Spleen (tissue), 11 donors: ENCODE results near the gene CEACAM20. TPM values are rescaled to one million over a fixed set of nuclear protein-coding genes. Genes with fewer than 3 reads are reported as not detected.
"Not testable (repeated sequence)": the region's sequence is repeated elsewhere in the genome, so short reads cannot be mapped to it uniquely, and the experiment has no call there.

Experiments
- DNase-seq: peaks from one replicate; pipeline ENCODE4 v3.0.0-alpha.2; 2020
- H3K27ac ChIP-seq, 8 donors: fragments of 200-600 bp; sonication (generic) in 7 of 8; 1 replicate in 4 of 8; 2 replicates in 4 of 8; pipeline versions ENCODE4 v1.5.0 to v1.8.0; 2016 to 2021; ENCODE audit warnings: inconsistent platforms in 4 of 8, mild to moderate bottlenecking in 4 of 8, moderate library complexity in 1 of 8
- H3K27me3 ChIP-seq, 7 donors: fragments of 200-600 bp; sonication (generic) in 6 of 7; replicated peaks in 1 of 7; 1 replicate in 4 of 7; 2 replicates in 3 of 7; pipeline versions ENCODE4 v1.5.0 to v1.8.0; 2016 to 2021; ENCODE audit warnings: inconsistent platforms in 3 of 7, mild to moderate bottlenecking in 1 of 7
- H3K36me3 ChIP-seq, 6 donors: fragments of 200-600 bp; sonication (generic) in 5 of 6; 1 replicate in 4 of 6; 2 replicates in 2 of 6; pipeline versions ENCODE4 v1.5.0 to v1.8.0; 2016 to 2021; ENCODE audit warnings: inconsistent platforms in 2 of 6
- H3K4me1 ChIP-seq, 6 donors: fragments of 200-600 bp; sonication (generic) in 5 of 6; 1 replicate in 3 of 6; 2 replicates in 3 of 6; pipeline versions ENCODE4 v1.5.0 to v1.8.0; 2016 to 2021; ENCODE audit warnings: inconsistent platforms in 3 of 6
- H3K4me3 ChIP-seq, 8 donors: fragments of 200-600 bp; sonication (generic) in 7 of 8; 1 replicate in 4 of 8; 2 replicates in 4 of 8; pipeline versions ENCODE4 v1.5.0 to v1.8.0; 2016 to 2021; ENCODE audit warnings: inconsistent platforms in 4 of 8, mild to moderate bottlenecking in 4 of 8, moderate library complexity in 2 of 8
- H3K9me3 ChIP-seq, 8 donors: fragments of 200-600 bp; sonication (generic) in 7 of 8; 1 replicate in 4 of 8; 2 replicates in 4 of 8; pipeline versions ENCODE4 v1.5.0 to v1.8.0; 2016 to 2021; ENCODE audit warnings: inconsistent platforms in 4 of 8
- CTCF ChIP-seq, 11 experiments: fragments of 200-600 bp in 7 of 11; fragments of 450-650 bp in 4 of 11; sonication (generic) in 4 of 11; IDR thresholded peaks in 8 of 11; conservative IDR thresholded peaks in 3 of 11; 1 replicate in 7 of 11; 2 replicates in 4 of 11; pipeline versions ENCODE4 v1.4.0 to v1.8.0; 2016 to 2021; ENCODE audit warnings: antibody characterized with exemption in 11 of 11, inconsistent platforms in 4 of 11, mild to moderate bottlenecking in 1 of 11
- POLR2A ChIP-seq, 3 donors: fragments of 450-650 bp; IDR thresholded peaks; one replicate each; pipeline ENCODE4 v1.5.1; 2017; ENCODE audit warnings: antibody characterized with exemption in 3 of 3, mild to moderate bottlenecking in 1 of 3
- POLR2AphosphoS5 ChIP-seq, 3 donors: sonication (generic); formaldehyde crosslinking; IDR thresholded peaks; one replicate each; pipeline ENCODE4 v1.5.1; 2017; ENCODE audit warnings: antibody characterized with exemption in 3 of 3
- WGBS, 5 donors: extraction: QIAGEN DNeasy Blood & Tissue Kit in 3 of 5; methylation state at CpG; one replicate each; pipeline versions ENCODE4 v1.1.5 to v1.1.7; 2013 to 2018; 5-methylcytosine and 5-hydroxymethylcytosine counted together
- intact Hi-C: fragments of 100-400 bp; cut with DNase I; formaldehyde crosslinking; loops from one replicate; pipeline ENCODE4 v1.15.0; 2023; ENCODE audit warnings: low total_unique reads
- polyA plus RNA-seq, 3 donors: library from polyadenylated mRNA; stranded (reverse); fragments of 200-250 nt; gene quantifications; one replicate each; pipeline ENCODE4 v1.2.1, GENCODE V29; 2013
- total RNA-seq, 7 donors: library from RNA; depleted of rRNA in 3 of 7; stranded (reverse); fragments of >200 nt in 3 of 7; fragmentation: NEBNext Ultra II Directional in 4 of 7; extraction: Animal tissue kit (Norgen Biotek cat#: 25700) in 4 of 7; gene quantifications; one replicate each; pipeline versions ENCODE4 v1.1.0 to v1.2.1, GENCODE V29; 2016 to 2021
- donor health status: healthy with polysubstance abuse.
- donor health status: DM: no; HTN: no; CAD: no; lungs with moderate emphysema.
- donor health status: DM: no; HTN: no; CAD: no.
- donor health status: Bipolar disorder and iron deficiency.
- donor health status: healthy.
- donor health status: DM: no; HTN: no; CAD: no.
- donor health status: DM: yes; HTN: yes; CAD: no.

CEACAM20 gene
- total and polyA plus RNA-seq, 10 donors: not detected

DNA sequence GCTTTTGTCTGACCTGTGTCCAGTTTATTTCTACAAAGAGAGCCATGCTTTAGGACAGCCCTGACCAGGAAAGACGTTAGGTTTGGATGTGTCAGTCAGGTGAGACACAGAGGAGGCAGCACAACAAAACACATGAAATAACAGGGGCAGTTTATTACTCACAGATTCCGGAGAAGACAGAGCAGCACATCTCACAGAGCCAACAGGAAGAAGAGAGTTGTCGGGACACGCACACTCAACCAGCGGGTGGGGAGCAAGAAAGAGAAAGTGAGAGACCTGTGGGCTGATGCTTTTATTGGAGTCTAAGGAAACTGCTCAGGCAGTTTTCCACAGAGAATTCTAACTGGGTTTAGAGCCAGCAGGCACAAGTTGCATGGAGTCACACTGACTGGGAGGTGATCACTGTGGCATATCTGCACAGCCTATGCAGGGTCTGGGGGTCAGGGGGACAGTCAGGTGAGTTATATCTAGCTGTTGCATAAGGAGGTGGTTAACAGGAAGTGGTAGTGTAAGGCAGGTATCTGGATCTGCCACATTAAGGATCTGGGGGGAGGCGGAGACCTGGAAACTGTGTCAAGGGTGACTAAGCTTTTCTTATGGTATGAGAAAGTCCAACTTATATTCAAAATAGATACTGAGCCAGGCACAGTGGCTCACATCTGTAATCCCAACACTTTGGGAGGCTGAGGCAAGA lies 24.1 kb upstream of the CEACAM20 start:
- Histone ChIP-seq H3K27ac (no peak overlapping the region), H3K4me3 (no peak overlapping the region), H3K9me3 (peaks cover 0 to 28% (median 0%) of the 10 kb centered on the region in 8 donors), H3K27me3 (peaks cover 0 to 8% (median 0%) of the 10 kb centered on the region in 7 donors), H3K36me3 (no peaks in the 10 kb centered on the region), H3K4me1 (no peaks in the 10 kb centered on the region)
- intact Hi-C loops: no loop called here
- DNase-seq: no peak
- TF ChIP-seq CTCF (IDR thresholded peaks at IDR 0.05 in 8 of 11, conservative IDR thresholded peaks at IDR 0.05 in 3 of 11) (no peak), POLR2A (IDR thresholded peaks at IDR 0.05) (no peak), POLR2AphosphoS5 (IDR thresholded peaks at IDR 0.05) (no peak)
- WGBS, 5 donors: 46 to 79% (median 64%) methylated on average over 6 of the region's 6 CpGs

DNA sequence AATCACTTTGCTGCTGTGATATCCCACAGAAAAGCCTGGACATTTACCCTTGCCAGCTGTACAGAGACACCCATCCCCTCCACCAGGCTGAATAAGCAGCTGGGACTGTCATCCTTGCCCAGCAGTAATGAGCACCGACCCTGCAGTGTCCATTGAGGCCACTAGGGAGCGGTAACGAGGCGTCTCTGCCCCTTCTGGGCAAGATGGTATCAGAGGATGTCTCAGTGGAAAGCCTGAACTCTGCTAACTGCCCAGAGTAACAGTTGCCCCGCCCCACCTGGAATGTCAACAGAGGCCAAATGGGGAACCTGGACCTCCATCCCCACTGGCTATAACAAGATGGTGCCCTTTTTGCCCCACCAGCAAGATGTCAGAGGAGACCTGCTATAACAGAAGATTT lies 22.8 kb upstream of the CEACAM20 start:
- Histone ChIP-seq H3K27me3 (peaks cover 0 to 10% (median 0%) of the 10 kb centered on the region in 7 donors), H3K4me1 (no peaks in the 10 kb centered on the region), H3K27ac (no peak overlapping the region), H3K9me3 (peaks cover 0 to 34% (median 0%) of the 10 kb centered on the region in 8 donors), H3K36me3 (no peaks in the 10 kb centered on the region), H3K4me3 (no peak overlapping the region)
- WGBS, 5 donors: 10 to 16% (median 13%) methylated on average over 4 to 5 of the region's 5 CpGs
- TF ChIP-seq POLR2A (IDR thresholded peaks at IDR 0.05): no peak
- TF ChIP-seq POLR2AphosphoS5 (IDR thresholded peaks at IDR 0.05): no peak
- peak in 5 of 11 experiments; percentile 19 to 53 (median 43) for TF ChIP-seq CTCF (IDR thresholded peaks at IDR 0.05 in 8 of 11, conservative IDR thresholded peaks at IDR 0.05 in 3 of 11)
- DNase-seq: no peak
- intact Hi-C loops: no loop called here

GRCh38 chr19:44551850-44552249 lies 22.4 kb upstream of the CEACAM20 start:
- TF ChIP-seq CTCF (IDR thresholded peaks at IDR 0.05 in 8 of 11, conservative IDR thresholded peaks at IDR 0.05 in 3 of 11): no peak
- no peak for TF ChIP-seq POLR2AphosphoS5 (IDR thresholded peaks at IDR 0.05)
- no peak for TF ChIP-seq POLR2A (IDR thresholded peaks at IDR 0.05)
- Histone ChIP-seq H3K9me3 (peaks cover 0 to 34% (median 0%) of the 10 kb centered on the region in 8 donors), H3K4me1 (no peaks in the 10 kb centered on the region), H3K27ac (no peak overlapping the region), H3K36me3 (no peaks in the 10 kb centered on the region), H3K27me3 (peaks cover 0 to 10% (median 0%) of the 10 kb centered on the region in 7 donors), H3K4me3 (no peak overlapping the region)
- no peak for DNase-seq
- 78 to 87% (median 83%) methylated on average over 5 of the region's 5 CpGs for WGBS, 5 donors
- intact Hi-C loops: no loop called here

DNA sequence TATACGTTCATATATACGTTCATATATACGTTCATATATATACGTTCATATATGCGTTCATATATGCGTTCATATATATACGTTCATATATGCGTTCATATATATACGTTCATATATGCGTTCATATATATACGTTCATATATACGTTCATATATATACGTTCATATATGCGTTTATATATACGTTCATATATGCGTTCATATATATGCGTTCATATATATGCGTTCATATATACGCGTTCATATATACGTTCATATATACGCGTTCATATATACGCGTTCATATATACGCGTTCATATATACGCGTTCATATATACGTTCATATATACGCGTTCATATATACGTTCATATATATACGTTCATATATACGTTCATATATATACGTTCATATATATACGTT lies 21.5 kb upstream of the CEACAM20 start:
- H3K36me3 ChIP-seq, H3K27me3 ChIP-seq, DNase-seq, H3K4me1 ChIP-seq, H3K4me3 ChIP-seq, H3K27ac ChIP-seq, intact Hi-C loops: not testable (repeated sequence)
- 90 to 94% (median 92%) methylated on average over 37 of the region's 37 CpGs for WGBS, 5 donors
- H3K9me3 ChIP-seq: peaks cover 0 to 34% (median 0%) of the 10 kb centered on the region in 8 donors
